K562 (cell line): Measurements from ENCODE around the gene PRKCB. TPM values are rescaled to one million over a fixed set of nuclear protein-coding genes. Genes with fewer than 3 reads are reported as not detected.

ENCODE experiments used
- ATAC-seq: fragments of 200-7000 bp; cut with Tn5 transposase; 3 replicates; pipeline ENCODE4 v1.9.1; 2020; ENCODE audit warnings: moderate library complexity
- BruUV-seq: library from RNA; stranded (reverse); fragments of 400-500 nt; replicated peaks from 2 replicates; lab custom pipeline; 2021; lab: Mats Ljungman, UMichigan
- CTCF ChIA-PET: fragments of 300-600 bp; formaldehyde crosslinking; extraction: SDS; loops from one replicate; lab custom pipeline; 2021; ENCODE audit warnings: low intra/inter-chr PET ratio; lab: Yijun Ruan, JAX
- POLR2A ChIA-PET: fragments of 300-600, 350-650 bp; sonication (Branson Sonifier 250); formaldehyde crosslinking; extraction: SDS; loops from one replicate; lab custom pipeline; 2021; ENCODE audit warnings: antibody characterized with exemption, inconsistent platforms; lab: Yijun Ruan, JAX
- DNase-seq, 4 experiments: peaks; one replicate each; pipeline versions ENCODE4 v3.0.0 to v3.0.0-alpha.2; 2011 to 2018; ENCODE audit warnings: low spot score in 3 of 4, mixed read lengths in 3 of 4; ENCODE audit errors: extremely low read depth in 1 of 4
- FAIRE-seq: peaks from 2 replicates; lab custom pipeline; 2011; peaks lifted over from hg19 to GRCh38; lab: Jason Lieb, UNC
- H2AFZ ChIP-seq: 2 replicates; pipeline ENCODE4 v1.6.0; 2011; ENCODE audit warnings: low read depth, low read length, control low read depth, inconsistent platforms
- H3K27ac ChIP-seq: fragments of 200-600 bp; 3 replicates; pipeline ENCODE4 v1.8.0; 2011; ENCODE audit warnings: low read depth, mild to moderate bottlenecking, control low read depth, inconsistent platforms, low read length, moderate library complexity, mixed read lengths; ENCODE audit errors: extremely low read depth
- H3K27me3 ChIP-seq, 2 experiments: fragments of 300-600 bp in 1 of 2; 2 replicates in 1 of 2; 3 replicates in 1 of 2; pipeline versions ENCODE4 v1.6.0 to v1.8.0; 2011; ENCODE audit warnings: inconsistent platforms in 2 of 2, low read length in 2 of 2, mild to moderate bottlenecking in 1 of 2, mixed read lengths in 1 of 2, moderate library complexity in 1 of 2; ENCODE audit not compliant: control insufficient read depth in 2 of 2, insufficient read depth in 2 of 2
- H3K36me3 ChIP-seq: fragments of 300-600 bp; 3 replicates; pipeline ENCODE4 v1.8.0; 2011; ENCODE audit warnings: mild to moderate bottlenecking, low read length, inconsistent platforms; ENCODE audit not compliant: control insufficient read depth, insufficient read depth
- H3K4me1 ChIP-seq, 2 experiments: fragments of 200-600 bp in 1 of 2; replicated peaks in 1 of 2; 2 replicates in 1 of 2; 3 replicates in 1 of 2; pipeline versions ENCODE4 v1.5.1 to v1.8.0; 2011; ENCODE audit warnings: inconsistent platforms in 2 of 2, low read length in 2 of 2, mild to moderate bottlenecking in 1 of 2, mixed read lengths in 1 of 2, moderate library complexity in 1 of 2; ENCODE audit not compliant: control insufficient read depth in 2 of 2, insufficient read depth in 2 of 2
- H3K4me2 ChIP-seq: 2 replicates; pipeline ENCODE4 v1.6.1; 2011; ENCODE audit warnings: low read length, control low read depth, inconsistent platforms, mixed read lengths; ENCODE audit not compliant: insufficient read depth
- H3K4me3 ChIP-seq: fragments of 200-600 bp; sonication (generic), shearing (Covaris generic); 2 replicates; pipeline ENCODE4 v1.5.1; 2016; ENCODE audit warnings: control low read depth, inconsistent platforms
- H3K79me2 ChIP-seq: fragments of 200-600 bp; 3 replicates; pipeline ENCODE4 v1.8.0; 2011; ENCODE audit warnings: low read length, inconsistent platforms; ENCODE audit not compliant: control insufficient read depth, insufficient read depth
- H3K9ac ChIP-seq, 2 experiments: 2 replicates each; pipeline versions ENCODE4 v1.6.0 to v1.6.1; 2011; ENCODE audit warnings: low read depth in 2 of 2, low read length in 2 of 2, control low read depth in 1 of 2, inconsistent platforms in 1 of 2, mild to moderate bottlenecking in 1 of 2, mixed read lengths in 1 of 2; ENCODE audit not compliant: insufficient read depth in 1 of 2
- H3K9me1 ChIP-seq: one replicate; pipeline ENCODE4 v1.6.0; 2011; ENCODE audit warnings: inconsistent platforms, mild to moderate bottlenecking, low read length, moderate library complexity; ENCODE audit not compliant: control insufficient read depth, insufficient read depth
- H3K9me3 ChIP-seq: replicated peaks from 2 replicates; pipeline ENCODE4 v1.5.1; 2011; ENCODE audit warnings: low read depth, low read length, inconsistent platforms; ENCODE audit not compliant: control insufficient read depth, insufficient read depth
- H4K20me1 ChIP-seq: replicated peaks from 2 replicates; pipeline ENCODE4 v1.6.1; 2011; ENCODE audit warnings: low read length, inconsistent platforms, mixed read lengths; ENCODE audit not compliant: control insufficient read depth, insufficient read depth
- C11orf30 ChIP-seq: fragments of 450-650 bp; IDR thresholded peaks from 2 replicates; pipeline ENCODE4 v1.6.1; 2016; ENCODE audit warnings: low read depth, mild to moderate bottlenecking
- ELF2 ChIP-seq: fragments of 250-450 bp; sonication (Bioruptor Pico); IDR thresholded peaks from 2 replicates; pipeline ENCODE4 v1.5.0; 2021; ENCODE audit warnings: mild to moderate bottlenecking
- FOSL1 ChIP-seq: fragments of 200-800 bp; sonication (Bioruptor generic); conservative IDR thresholded peaks from 2 replicates; pipeline ENCODE4 v1.6.1; 2016; ENCODE audit warnings: missing genetic modification characterization, missing compliant biosample characterization
- GTF2F1 ChIP-seq: IDR thresholded peaks from 2 replicates; pipeline ENCODE4 v1.6.1; 2011; ENCODE audit warnings: low read depth, low read length, improper control_type of control experiment
- JUND ChIP-seq, 2 experiments: IDR thresholded peaks; 2 replicates in 1 of 2; 3 replicates in 1 of 2; pipeline ENCODE4 v1.6.1; 2011; ENCODE audit warnings: borderline replicate concordance in 2 of 2, low read depth in 2 of 2, low read length in 2 of 2, improper control_type of control experiment in 1 of 2, missing biosample characterization in 1 of 2, missing genetic modification characterization in 1 of 2, missing genetic modification reagents in 1 of 2
- NFE2 ChIP-seq: IDR thresholded peaks from 2 replicates; pipeline ENCODE4 v1.6.1; 2014; ENCODE audit warnings: antibody characterized with exemption, low read depth
- RBM17 ChIP-seq: fragments of 200-400 bp; formaldehyde crosslinking; IDR thresholded peaks from 2 replicates; pipeline ENCODE4 v1.6.1; 2017; ENCODE audit warnings: low read depth, mild to moderate bottlenecking, low read length, borderline replicate concordance
- RBM25 ChIP-seq: fragments of 200-400 bp; formaldehyde crosslinking; IDR thresholded peaks from 2 replicates; pipeline ENCODE4 v1.6.1; 2018; ENCODE audit warnings: low read length, low read depth, moderate library complexity; ENCODE audit not compliant: severe bottlenecking
- ZBTB33 ChIP-seq: sonication (generic); formaldehyde crosslinking; IDR thresholded peaks from 2 replicates; pipeline ENCODE4 v1.8.1; 2023; ENCODE audit warnings: mild to moderate bottlenecking, missing genetic modification reagents
- WGBS: fragments of 100-300 bp; shearing (Covaris generic); methylation state at CpG from one replicate; pipeline ENCODE4 v1.1.6; 2016; ENCODE audit warnings: low coverage, mixed read lengths; ENCODE audit not compliant: insufficient coverage; ENCODE audit errors: missing lambda C conversion rate; 5-methylcytosine and 5-hydroxymethylcytosine counted together
- in situ Hi-C: fragments of 300-500 bp; cut with MboI; formaldehyde crosslinking; loops from 4 replicates; pipeline ENCODE4 v1.15.0; 2018; ENCODE audit warnings: inconsistent platforms, mixed read lengths
- intact Hi-C: fragments of 100-400 bp; cut with micrococcal nuclease; formaldehyde crosslinking; loops from 2 replicates; pipeline ENCODE4 v1.14.2; 2022
- polyA plus RNA-seq, 8 experiments: library from polyadenylated mRNA; depleted of rRNA in 4 of 8; stranded (reverse) in 5 of 8; unstranded in 3 of 8; fragments of >200 nt; fragmentation: Nextera tagmentation in 2 of 8; fragmentation: Illumina TruSeq in 1 of 8; extraction: Ambion mirVana in 2 of 8; extraction: Trizol in 1 of 8; gene quantifications; 2 replicates each; pipeline versions ENCODE4 v1.2.1 to v1.2.3, GENCODE V29; 2011 to 2014; ENCODE audit warnings: inconsistent platforms in 1 of 8, missing spikeins in 1 of 8
- total RNA-seq, 7 experiments: library from RNA; depleted of rRNA in 6 of 7; stranded (reverse); fragments of >200 nt in 6 of 7; fragmentation: Illumina TruSeq in 2 of 7; extraction: Trizol in 2 of 7; gene quantifications; 2 replicates each; pipeline versions ENCODE4 v1.2.1 to v1.2.3, GENCODE V29; 2011 to 2021; ENCODE audit warnings: low replicate concordance in 1 of 7

The PRKCB gene
- total and polyA plus RNA-seq, 9 of the 15 experiments (the other 6 are each of a cell fraction or from before 2014, with no cell fraction given), result 49.9 to 276 (median 148) TPM

DNA sequence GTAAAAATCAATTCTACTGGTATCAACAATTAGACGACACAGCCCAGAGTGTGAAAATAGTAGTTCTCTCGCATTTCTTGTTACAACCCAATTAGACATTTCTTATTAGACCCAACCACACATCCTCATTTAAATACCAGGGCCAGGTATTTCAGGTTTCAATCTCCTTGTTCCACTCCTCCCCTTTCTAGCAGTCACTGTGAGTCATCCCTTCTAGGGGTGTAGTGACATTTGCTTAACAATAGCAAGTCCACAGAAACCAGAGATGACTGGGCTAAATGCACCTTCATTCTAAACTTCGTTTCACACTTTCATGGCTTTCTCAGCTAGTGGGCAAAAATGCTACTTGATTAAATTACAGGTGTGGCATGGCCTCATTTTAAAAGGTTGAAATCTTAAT, 303.5 kb downstream of the PRKCB start:
- intact Hi-C loops (loop anchor here (5.0 kb wide), 1 partner anchor 62 kb away; no protein-coding TSS in a partner anchor), in situ Hi-C loops (no loop called here)
- H3K27ac ChIP-seq, result no peak overlapping the region
- DNase-seq, result peak; percentile 12 to 32 (median 23)
- H3K9me3 ChIP-seq, result no peaks in the 10 kb centered on the region
- no peaks in the 10 kb centered on the region; the same call in 1 of the 2 replicates for H4K20me1 ChIP-seq
- CTCF ChIA-PET, result no interaction called here
- TF ChIP-seq C11orf30 (0 out of 2 replicates have a peak, but pooled peaks have one; percentile 14), ZBTB33 (CRISPR knock-in tag) (no peak), JUND (IDR thresholded peaks at IDR 0.05; ENCODE audit: borderline replicate concordance, low read depth, low read length) (0 out of 2 replicates have a peak, but pooled peaks have one; percentile 10), JUND (tag; IDR thresholded peaks at IDR 0.05; ENCODE audit: borderline replicate concordance, low read depth, low read length) (0 out of 3 replicates have a peak, but pooled peaks have one; percentile 23), GTF2F1 (no peak), RBM17 (no peak), RBM25 (no peak), NFE2 (peak; percentile 40; the same call in 1 of the 2 replicates), FOSL1 (tag) (peak; percentile 71), ELF2 (no peak)
- ATAC-seq, result no peak
- WGBS, result 90% methylated on average over 3 of the region's 3 CpGs
- H3K36me3 ChIP-seq, result peaks cover 67% of the 10 kb centered on the region
- peaks cover 4% of the 10 kb centered on the region for H3K9me1 ChIP-seq
- H2AFZ ChIP-seq, result no peak overlapping the region
- H3K27me3 ChIP-seq, result no peaks in the 10 kb centered on the region
- no peak overlapping the region for H3K4me2 ChIP-seq
- no peak overlapping the region for H3K9ac ChIP-seq
- H3K79me2 ChIP-seq, result peaks cover 6% of the 10 kb centered on the region; the same call in 2 of the 3 replicates
- POLR2A ChIA-PET, result no interaction called here
- H3K4me3 ChIP-seq, result no peak overlapping the region
- peaks cover 17 to 18% of the 10 kb centered on the region in 2 experiments; a peak in 3 of 5 replicates for H3K4me1 ChIP-seq
- peak; percentile 60 for FAIRE-seq
- BruUV-seq, result no TSS peak
